ENCODE measurements around the gene CCNDBP1.
"Not testable (repeated sequence)": the region's sequence is repeated elsewhere in the genome, so short reads cannot be mapped to it uniquely, and the experiment has no call there.

CCNDBP1 gene

DNA sequence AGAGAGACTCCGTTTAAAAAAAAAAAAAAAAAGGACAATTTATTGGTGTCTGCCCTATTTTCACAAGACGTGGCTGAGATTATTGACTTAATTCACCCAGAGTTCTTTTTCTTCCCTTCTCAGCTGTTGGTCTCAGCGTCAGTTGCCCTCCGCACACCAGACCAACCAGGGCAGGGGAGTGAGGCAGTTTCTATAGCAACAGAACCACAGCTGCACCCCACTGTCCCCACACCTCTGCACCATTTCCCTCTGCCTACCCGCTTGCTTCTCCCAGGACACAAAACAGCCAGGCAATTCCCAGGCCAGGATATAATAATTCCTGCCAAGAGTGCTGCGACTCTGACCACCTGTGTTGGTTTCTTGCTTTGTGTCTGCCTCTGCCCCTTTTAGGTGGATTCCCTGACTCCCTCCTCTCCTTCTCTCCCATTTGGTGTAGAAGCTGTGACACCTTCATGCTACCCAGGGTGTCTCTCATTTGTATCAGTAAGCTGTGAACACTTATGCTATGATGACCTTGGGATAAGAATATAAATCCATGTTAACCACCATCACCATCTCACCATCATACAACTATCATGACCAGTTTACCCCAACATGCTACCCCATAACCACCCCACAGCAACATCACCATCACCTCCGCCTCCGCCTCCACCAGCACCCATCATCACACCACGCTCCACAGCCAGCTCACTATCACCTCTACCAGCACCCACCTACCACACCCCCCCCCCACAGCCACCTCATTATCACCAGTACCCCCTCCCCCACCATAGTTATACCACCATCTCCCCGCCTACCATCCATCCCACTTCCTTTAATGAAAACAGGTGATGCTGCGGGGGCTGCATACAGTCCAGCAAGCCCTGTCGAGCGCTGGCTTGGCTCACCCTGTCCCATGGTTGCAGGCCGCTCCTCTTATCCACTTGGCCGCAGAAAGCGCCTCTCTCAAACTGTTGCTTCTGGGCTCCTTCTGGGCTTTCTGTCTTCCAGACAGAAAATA lies 35.0 kb downstream of the CCNDBP1 start:
- DNase-seq, result no peak

DNA sequence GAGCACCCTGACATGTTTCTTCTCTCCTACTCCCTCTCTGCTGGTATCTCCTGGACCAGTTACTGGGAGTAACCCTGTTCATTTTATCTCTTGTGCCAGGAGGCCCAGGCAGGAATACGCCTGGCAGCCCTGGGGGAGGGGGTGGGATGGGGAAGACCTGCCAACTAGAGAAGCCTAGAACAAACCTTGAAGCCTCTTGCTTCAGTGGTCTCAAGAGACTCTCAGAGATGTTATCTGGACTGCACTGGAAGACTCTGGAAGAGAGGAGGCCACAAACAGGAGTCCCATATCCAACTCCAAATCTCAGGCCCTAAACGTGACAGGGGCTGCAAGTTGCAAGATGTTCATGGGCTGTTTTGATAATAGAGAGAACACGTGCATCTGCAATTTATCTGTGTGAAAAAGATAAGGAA lies 35.8 kb downstream of the CCNDBP1 start, which contains the start of gene EPB42:
Gene EPB42, minus strand, starts transcription at position 28 of the 413 bp plus-strand sequence. CDS start 193 bp downstream, outside the sequence.
- no peak for DNase-seq

DNA sequence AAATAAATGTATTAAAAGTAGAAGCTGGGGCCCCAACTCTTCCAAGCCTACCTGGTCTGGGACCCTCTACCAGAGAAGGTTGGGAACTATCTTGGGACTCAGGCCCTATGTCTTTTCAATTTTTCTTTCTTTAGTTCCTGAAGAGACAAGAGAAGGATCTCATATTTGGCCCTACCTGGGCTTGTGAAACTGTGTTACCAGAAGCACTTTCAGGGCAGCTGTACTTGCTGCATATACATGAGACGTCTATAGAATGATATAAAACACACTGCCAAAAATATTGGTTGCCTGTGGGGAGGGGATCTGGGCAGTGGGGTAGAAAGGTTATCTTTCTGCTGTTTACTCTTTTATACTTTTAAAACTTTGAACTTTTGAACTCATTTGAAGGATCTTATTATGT lies 36.2 kb downstream of the CCNDBP1 start:
- no peak for DNase-seq

DNA sequence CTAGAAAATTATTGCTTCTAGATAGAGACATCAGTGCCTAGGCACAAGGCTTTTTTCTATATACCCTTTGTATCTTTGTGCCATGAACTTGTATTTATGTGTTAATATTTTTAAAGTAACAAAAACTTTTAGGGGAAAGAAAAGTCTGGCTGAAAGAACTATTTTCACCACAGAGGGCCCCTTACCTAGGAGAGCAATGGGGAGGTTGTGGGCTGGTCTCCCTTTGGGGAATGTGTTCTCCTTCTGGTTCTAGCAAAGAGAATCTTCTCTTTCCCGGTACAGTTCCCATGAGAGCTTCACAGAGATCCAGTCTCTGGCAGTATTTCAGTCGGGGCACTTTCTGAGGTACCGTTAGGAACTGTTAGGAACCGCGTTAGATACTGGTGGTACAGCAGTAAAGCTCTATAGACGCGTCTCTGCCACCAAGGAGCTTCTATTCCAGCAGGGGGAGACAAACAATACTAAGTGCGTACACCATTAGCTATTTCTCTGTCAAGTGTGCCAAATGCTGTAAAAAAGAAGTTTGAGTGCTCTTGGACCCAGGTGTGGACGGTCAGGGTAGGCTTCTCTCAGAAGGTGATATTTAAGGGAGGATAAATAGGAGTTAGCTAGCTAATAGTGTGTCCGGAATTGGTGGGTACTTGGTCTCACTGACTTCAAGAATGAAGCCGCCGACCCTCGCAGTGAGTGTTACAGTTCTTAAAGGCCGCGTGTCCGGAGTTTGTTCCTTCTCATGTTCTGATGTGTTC lies 40.2 kb downstream of the CCNDBP1 start:
- peak; percentile 46 for DNase-seq

DNA sequence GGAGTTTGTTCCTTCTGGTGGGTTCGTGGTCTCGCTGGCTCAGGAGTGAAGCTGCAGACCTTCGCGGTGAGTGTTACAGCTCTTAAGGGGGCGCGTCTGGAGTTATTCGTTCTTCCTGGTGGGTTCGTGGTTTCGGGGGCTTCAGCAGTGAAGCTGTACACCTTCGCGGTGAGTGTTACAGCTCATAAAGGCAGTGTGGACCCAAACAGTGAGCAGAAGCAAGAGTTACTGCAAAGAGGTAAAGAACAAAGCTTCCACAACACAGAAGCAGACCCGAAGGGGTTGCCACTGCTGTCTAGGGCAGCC lies 40.7 kb downstream of the CCNDBP1 start:
- not testable (repeated sequence) for DNase-seq

DNA sequence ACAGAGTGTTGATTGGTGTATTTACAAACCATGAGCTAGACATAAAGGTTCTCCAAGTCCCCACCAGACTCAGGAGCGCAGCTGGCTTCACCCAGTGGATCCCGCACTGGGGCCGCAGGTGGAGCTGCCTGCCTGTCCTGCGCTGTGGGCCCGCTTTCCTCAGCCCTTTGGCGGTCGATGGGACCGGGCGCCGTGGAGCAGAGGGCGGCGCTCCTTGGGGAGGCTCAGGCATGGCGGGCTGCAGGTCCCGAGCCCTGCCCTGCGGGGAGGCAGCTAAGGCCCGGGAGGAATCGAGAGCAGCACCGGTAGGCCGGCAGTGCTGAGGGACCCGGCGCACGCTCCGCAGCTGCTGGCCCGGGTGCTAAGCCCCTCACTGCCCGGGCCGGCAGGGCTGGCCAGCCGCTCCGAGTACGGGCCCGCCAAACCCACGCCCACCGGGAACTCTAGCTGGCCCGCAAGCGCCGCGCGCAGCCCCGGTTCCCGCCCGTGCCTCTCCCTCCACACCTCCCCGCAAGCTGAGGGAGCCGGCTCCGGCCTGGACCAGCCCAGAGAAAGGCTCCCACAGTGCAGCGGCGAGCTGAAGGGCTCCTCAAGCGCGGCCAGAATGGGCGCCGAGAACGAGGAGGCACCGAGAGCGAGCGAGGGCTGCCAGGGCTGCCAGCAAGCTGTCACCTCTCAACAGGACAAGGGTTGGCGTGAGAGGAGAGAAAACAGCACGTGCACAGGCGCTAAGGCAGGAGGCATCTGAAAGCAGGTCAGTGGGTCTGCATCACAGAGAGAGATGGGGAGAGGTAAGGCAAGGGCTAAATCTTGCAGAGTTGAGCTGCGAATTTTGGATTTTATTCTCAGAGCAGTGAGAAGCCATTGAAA lies 41.5 kb downstream of the CCNDBP1 start:
- DNase-seq, result no peak

DNA sequence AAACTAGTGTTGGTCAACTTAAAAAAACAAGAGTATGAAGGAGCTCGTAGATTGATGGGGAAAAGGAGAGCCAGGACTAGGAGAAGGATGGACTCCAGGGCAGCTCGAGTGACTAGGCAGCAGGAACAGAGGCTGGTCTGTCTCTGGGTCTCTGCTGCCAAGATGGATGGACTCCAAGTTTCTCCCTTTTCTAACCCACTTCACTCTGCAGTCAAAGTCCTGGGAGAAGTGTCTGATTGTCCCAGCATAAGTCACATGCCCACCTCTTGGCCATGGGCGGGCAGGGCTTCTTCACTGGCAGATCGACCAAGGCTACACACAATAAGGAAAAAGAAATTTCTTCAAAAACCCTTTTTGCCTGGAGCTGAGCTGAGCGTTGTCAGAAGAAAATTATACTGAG lies 44.8 kb downstream of the CCNDBP1 start:
- no peak for DNase-seq

DNA sequence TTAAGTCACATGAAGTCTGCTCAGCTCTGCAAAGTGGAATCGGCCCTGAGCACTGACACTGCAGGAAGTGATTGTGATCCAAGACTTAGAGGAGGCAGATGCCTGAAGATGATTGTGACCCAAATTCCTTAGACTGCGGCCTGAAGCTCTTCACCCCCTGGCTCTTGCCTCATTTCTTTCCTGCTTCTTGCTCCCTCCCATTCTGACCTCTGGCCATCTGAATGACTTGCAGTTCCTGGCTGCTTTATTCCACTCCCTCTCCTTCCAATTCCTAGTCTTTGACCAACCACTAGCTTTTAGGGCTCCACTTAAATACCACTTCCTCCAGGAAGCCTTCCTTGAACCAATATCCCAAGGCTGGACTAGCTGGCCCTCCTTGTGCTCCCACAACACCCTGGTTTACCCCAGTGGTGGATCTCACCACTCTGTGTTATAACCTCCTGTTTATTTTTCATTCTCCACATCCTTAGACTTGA lies 45.5 kb downstream of the CCNDBP1 start:
- DNase-seq, result no peak

DNA sequence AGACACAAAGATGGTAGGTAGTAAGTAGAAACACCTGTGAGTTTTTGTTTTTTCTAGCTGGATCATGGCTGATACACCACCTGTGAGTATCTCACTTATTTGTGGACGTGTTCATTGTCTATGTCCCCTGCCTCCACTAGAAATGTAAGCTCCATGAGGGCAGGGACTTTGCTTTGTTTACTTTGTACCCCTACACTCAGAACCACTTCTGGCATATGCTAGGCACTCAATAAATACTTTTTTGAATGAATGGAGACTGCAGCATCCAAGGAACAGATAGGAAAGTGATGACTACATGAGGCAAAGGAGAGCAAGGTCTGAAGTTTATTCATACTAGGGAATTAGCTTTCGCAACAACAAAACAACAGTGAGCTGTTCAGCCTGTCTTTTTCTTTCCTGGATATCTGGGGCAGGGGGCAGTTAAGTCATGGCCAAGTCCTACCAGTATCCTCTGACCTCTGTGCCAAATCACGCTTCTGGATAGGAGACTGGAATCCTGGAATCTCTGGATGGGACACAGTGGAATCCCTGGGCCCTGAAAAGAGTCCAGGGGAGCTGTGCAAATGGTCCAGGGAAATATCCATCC lies 47.2 kb downstream of the CCNDBP1 start:
- DNase-seq, result no peak

DNA sequence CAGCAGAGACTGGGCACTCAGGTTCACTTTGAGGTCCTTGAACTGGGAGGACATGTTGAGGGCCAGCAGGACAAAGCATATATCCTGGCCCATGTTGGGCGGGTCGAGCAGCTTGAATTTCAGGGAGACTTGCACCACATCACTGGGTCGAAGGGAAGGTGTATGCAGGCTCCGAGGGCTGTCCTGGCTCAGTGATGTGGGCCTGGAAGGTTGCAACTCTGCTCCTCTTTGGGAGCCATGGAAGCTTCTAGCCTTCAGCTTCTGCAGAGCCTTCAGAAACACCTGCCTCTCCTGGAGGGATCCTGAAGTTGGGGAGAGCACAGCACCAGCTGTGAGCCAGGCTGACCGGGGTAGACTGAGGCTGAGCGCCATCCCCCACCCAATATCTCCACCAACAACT lies 50.3 kb downstream of the CCNDBP1 start:
- no peak for DNase-seq

DNA sequence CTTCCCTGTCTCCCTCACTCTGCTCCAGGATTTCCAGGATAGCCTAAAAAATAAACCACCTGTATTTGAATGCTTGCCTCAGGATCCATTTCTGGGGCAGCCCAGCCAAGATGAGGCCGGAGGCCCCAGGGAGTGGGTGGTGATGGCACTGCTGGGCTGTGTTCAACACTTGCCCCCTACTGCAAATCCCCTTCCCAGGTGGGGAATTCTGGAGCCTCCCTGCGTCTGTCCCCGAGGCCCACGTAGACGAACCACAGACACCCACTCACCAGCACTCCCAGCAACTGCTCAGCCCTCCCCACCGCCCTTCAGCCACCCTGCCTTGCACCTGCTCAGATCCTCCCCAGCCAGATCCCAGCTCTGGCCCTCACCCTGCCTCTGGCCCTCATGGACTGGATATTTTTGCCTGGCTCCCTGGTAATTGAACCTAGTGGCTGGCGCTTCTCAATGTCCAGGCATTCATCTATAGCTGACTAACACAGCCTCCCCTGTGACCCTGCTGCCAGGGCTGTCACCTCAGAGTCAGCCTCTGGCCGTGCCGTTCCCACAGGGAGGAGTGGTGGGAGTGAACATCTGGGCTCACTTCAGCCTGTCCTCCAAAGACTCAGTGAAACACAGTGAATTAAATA lies 52.8 kb downstream of the CCNDBP1 start:
- DNase-seq, result no peak

DNA sequence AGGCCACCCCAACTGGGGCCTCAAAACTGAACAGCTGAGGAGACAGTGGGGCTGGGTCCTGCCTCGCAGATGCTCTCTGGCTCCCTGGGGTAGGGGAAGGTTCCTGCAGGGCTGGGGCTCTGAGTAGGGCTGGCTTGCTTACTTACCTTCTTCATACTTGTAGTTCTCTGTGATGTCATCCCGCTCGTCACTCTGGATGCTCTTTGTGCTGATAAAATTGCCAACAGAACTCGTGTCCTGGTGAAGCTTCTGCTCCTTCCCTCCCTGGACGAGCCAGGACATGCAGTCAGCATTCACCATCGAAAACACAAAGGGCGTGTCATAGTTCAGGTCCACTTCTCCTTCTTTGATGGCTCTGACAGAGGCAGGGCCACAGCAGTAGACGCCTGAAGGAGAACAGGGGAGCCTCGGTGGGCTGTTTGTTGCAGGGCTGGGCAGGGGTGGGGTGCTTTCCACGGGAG lies 53.5 kb downstream of the CCNDBP1 start:
- no peak for DNase-seq

DNA sequence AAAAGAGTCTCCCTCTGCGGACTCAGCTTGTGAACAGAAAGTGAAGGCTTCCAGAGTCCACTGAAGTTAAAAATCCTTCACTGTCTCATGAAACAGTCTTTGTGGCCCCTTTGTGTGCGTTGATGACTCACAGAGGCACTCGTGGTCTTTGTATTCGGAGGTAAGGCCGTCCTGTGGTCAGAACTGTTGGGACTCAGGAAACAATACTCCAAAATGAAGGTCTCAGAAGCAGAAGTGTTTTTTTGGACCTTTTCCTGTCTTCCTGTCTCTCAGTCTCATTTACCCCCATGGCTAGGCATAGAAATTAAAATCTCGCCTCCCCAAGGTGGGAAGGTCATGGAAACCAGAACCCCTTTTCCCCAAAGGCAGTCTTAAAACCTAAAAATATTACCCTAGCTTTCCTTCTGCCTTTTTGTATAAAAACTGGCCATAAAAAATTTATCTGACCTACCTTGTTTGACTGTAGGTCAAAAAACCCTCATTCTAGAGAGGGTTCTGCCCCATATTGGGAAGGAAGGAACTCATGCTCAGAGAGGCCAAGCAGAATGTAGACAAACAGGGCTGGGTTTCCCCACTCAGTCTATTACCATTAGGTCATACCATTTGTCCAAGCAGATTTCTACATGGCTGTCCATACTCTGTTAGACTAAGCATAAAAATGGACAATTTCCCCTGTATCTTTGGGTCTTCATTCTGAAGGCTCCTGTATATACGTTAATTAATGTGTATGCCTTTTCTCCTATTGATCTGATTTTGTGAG lies 54.7 kb downstream of the CCNDBP1 start:
- no peak for DNase-seq

DNA sequence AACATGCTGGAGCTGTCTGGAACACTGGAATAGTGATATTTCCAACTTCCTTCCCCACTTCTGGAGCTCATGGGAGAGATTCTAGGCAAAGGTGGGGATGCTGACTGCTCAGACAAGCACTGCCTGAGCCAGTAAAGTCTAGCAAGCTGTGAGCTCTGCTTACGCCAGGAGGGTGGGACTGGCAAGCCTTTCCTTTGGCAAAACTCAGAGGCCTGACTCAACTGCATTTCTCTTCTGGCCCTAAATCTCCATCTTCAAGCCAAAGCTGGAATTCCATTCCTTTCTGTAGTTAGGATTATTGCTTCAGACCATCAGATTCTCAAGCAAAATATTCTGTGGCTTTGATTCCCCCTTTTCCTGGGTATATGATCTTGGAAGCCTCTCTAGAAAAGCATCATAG lies 55.9 kb downstream of the CCNDBP1 start:
- no peak for DNase-seq

DNA sequence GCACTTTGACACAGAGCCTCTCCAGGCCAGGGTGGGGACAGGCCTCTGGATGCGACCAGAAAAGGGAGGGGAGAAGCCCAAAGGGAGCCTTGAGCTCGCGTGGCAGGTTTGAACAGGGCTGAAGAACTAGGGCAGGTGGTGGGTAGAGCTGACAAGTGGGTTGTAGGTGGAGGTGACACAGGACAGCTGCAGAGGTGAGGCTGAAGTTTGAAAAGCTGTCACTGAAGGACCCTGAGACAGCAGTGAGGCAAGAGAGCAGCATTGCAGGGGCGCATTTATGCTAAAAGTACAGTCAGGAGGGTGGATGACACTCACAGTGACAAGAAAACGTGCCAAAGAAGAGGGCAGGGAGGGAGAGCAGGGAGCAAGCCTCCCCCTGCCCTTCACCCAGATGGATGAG lies 57.4 kb downstream of the CCNDBP1 start:
- no peak for DNase-seq

DNA sequence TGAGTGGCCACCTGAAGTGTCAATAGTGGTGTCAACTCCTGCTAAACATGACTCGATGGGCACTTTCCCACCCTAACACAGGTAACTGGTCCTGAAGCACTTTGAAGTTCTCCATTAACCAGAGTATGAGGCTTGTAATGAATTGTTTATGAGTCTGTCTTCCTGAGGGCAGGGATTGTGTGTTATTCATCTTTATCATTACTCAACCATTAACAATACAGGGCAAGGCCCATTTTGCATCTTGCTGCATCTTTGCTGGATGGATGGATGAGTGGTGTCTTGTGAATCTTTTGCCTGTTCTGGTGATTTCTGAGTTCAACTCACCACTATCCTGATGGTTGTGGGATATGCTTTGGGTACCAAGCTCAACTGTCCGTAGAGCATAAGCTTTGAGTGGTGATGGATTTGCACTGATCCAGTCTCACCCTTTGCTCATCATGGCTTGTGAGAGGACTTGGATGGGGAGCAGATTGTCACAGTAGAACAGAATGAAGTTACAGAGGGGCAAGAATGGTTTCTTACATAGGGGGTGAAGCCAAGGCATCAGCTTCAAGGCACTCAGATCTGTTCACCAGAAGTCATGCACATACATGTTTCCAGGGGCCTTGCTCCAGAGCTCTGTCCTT lies 57.9 kb downstream of the CCNDBP1 start:
- no peak for DNase-seq

DNA sequence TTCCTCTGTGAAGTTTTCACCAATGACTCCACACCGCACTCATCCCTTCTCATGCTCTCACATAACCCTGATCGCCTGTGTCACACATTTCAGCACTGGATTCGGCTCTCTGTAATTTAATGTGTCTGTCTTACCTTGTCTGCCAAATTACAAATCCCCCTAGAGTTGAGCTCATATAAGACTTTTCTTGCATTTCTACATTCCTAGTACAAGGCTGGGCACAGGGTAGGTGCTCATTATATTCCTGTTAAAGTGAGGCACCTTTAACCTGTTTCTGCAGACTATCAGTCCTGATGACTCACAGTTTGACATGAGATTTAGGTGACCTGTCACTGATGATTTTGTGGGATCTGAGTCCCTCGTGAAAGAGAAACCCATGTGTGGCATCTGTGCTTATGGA lies 58.9 kb downstream of the CCNDBP1 start:
- no peak for DNase-seq

DNA sequence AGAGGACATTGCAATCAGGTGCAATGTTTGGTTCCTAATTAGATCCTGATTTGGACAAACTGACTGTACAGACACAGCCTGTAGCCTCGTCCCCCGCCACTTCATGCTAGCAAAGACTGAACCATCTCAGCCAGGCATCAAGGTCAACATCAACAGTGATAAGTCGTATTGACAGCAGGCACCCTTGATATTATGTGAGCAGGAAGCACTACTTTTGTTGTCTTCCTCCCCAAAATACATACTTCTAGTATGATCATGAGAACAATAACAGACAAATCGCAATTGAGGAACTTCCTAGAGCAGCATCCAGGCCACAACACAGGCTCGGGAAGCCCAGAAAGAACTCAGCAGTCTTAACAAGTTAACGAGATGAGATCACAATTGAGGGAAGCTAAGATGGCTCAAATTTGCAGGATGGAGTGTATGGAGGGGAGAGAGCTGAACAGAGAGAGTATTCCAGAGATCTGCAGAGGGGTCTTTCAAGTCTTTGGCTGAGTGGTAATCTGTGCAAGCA lies 61.1 kb downstream of the CCNDBP1 start:
- no peak for DNase-seq
